GM18868 (cell line): Measurements from ENCODE around the gene OR8K3.

Experiments
- ATAC-seq: cut with Tn5 transposase; IDR thresholded peaks from one replicate; pipeline ENCODE4 v1.9.1; 2021; ENCODE audit warnings: mild to moderate bottlenecking, moderate library complexity; ENCODE audit not compliant: unreplicated experiment

OR8K3 gene

DNA sequence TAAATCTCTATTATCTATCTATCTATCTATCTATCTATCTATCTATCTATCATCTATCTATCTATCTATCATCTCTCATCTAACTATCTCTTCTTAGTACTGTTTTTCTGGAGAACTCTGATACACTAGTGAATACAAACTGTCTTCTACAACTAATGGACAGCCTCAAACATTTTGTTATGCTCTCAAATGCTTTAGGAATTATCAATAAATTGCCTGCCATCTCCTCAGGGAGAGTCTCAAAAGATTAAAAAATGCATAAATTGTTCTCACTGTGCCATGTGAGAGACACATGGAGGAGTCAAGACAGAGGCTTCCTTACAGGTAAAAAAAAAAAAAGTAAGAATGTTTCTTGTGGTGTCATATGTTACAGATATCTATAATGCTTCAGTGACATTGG is at the start of gene OR8K3:
OR8K3 (plus strand) TSS at position 301 of the 400 bp plus-strand sequence. CDS start 3,163 bp downstream, outside the sequence.
- ATAC-seq = no peak

DNA sequence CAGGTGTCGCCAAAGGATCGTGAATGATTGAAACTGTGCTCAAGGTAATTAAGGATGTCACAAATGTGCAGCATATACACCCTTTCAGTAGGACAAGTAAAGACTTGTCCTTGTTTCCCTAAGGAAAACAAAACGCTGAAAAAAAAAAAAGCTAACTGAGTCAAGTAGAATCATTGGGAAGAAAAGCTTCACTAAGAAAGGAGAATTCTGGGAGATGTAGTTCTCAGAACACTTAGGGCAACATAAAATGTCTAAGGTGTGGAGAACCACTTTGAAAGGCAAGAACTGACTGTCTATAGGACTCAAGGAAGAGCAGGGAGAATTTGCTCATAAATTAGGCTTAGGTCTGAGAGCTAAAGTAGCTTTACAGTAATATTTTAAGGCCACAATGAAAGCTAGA is 43.9 kb upstream of the OR8K3 start:
- ATAC-seq = no peak

GRCh38 chr11:56273854-56274253 is 41.1 kb upstream of the OR8K3 start, which contains the start of gene OR5T1:
Gene OR5T1 (plus strand): TSS chr11:56274154. CDS start chr11:56275639, 1,485 bp downstream.
- ATAC-seq = no peak

- no peak for ATAC-seq
Observed at GRCh38 chr11:56292154-56292553, 22.8 kb upstream of the OR8K3 start, which contains the start of gene OR8H1. Gene OR8H1 (minus strand): TSS chr11:56292254. CDS start chr11:56291062, 1,192 bp downstream.

- ATAC-seq = no peak
Observed at GRCh38 chr11:56296898-56297297, 18.0 kb upstream of the OR8K3 start.

- no peak for ATAC-seq
Observed at GRCh38 chr11:56307836-56308235, 7.1 kb upstream of the OR8K3 start.

GRCh38 chr11:56331861-56332491 is 17.0 kb downstream of the OR8K3 start:
- no peak for ATAC-seq

GRCh38 chr11:56333156-56333555 is 18.2 kb downstream of the OR8K3 start:
- no peak for ATAC-seq

- no peak for ATAC-seq
Observed at GRCh38 chr11:56340289-56340688, 25.3 kb downstream of the OR8K3 start.

GRCh38 chr11:56345739-56346138 is 30.8 kb downstream of the OR8K3 start, which contains the start of gene OR8K1:
Gene OR8K1 (plus strand): TSS chr11:56346039. CDS start chr11:56346039, 0 bp downstream.
- no peak for ATAC-seq

GRCh38 chr11:56353991-56354390 is 39.0 kb downstream of the OR8K3 start, which contains the start of gene OR8J1:
Gene OR8J1 (plus strand): TSS chr11:56354291. CDS start chr11:56360247, 5,956 bp downstream.
- no peak for ATAC-seq
